NCI-H748 treated with DMSO at 0.1 percent for 48 hours (cell line): ENCODE results near the gene ATP10B.
A peak's percentile ranks its signal among the peaks of the same experiment; 100 is the strongest.
"Not testable (repeated sequence)": the region's sequence is repeated elsewhere in the genome, so short reads cannot be mapped to it uniquely, and the experiment has no call there.

ENCODE experiments used
- DNase-seq: peaks from one replicate; lab custom pipeline; 2025; lab: John Stamatoyannopoulos, UW

The ATP10B gene, protein sequence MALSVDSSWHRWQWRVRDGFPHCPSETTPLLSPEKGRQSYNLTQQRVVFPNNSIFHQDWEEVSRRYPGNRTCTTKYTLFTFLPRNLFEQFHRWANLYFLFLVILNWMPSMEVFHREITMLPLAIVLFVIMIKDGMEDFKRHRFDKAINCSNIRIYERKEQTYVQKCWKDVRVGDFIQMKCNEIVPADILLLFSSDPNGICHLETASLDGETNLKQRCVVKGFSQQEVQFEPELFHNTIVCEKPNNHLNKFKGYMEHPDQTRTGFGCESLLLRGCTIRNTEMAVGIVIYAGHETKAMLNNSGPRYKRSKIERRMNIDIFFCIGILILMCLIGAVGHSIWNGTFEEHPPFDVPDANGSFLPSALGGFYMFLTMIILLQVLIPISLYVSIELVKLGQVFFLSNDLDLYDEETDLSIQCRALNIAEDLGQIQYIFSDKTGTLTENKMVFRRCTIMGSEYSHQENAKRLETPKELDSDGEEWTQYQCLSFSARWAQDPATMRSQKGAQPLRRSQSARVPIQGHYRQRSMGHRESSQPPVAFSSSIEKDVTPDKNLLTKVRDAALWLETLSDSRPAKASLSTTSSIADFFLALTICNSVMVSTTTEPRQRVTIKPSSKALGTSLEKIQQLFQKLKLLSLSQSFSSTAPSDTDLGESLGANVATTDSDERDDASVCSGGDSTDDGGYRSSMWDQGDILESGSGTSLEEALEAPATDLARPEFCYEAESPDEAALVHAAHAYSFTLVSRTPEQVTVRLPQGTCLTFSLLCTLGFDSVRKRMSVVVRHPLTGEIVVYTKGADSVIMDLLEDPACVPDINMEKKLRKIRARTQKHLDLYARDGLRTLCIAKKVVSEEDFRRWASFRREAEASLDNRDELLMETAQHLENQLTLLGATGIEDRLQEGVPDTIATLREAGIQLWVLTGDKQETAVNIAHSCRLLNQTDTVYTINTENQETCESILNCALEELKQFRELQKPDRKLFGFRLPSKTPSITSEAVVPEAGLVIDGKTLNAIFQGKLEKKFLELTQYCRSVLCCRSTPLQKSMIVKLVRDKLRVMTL (N-terminal part only)

DNA sequence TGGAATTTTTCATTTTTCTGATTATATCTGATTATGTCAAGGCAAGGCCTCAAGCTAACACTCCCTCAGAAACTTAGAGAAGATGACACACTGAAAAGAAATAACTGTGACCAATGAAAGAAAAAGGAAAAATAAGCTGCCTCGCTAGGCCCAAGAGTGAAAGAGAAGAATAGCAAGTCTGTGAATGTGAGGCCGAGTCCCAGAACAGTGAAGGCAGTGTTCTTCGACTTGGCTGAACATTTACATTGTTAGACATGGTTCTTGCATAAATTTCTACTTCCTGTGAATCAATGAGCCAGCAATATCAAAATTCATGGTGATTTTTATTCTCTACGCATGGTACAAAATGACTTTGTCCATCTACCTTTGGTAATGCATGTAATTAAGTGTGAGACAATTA, at the start of gene ATP10B:
TSS of gene ATP10B (minus strand) at position 163 of the 400 bp plus-strand sequence. CDS start 164,137 bp downstream, outside the sequence.
- no peak for DNase-seq

GRCh38 chr5:160901656-160902055, 49.6 kb upstream of the ATP10B start:
- DNase-seq = no peak

- no peak for DNase-seq
These were observed 47.7 kb upstream of the ATP10B start for GRCh38 chr5:160899735-160900134.

- not testable (repeated sequence) for DNase-seq
These were observed 41.4 kb upstream of the ATP10B start for GRCh38 chr5:160893180-160893964.

GRCh38 chr5:160887780-160888179, 35.8 kb upstream of the ATP10B start:
- peak; percentile 8 for DNase-seq

GRCh38 chr5:160873560-160874200, 21.7 kb upstream of the ATP10B start:
- DNase-seq = not testable (repeated sequence)

DNA sequence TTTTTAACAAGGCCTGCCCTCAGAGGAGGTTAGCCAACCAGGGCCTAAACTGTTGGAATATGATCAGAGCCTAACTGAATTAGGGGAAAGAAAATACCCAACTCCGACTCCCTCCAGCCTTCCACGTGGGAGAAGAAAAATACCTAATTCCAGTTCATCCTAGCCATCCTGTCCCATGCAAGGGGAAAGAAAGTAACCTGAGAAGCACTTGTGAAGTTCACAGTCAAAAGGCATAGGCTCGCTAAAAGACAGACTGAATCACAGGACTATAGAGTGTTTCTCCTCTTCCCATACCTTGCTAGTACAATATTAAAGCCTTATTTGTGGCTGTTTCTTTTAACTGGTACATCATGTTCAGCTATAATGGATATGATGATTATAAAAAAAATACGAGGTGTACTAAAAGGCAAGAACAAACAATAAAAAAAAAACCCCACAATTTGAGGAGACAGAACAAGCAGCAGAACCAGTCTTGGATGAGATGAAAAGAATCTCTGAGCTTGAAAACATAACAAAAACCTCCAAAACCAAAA, 18.0 kb upstream of the ATP10B start:
- no peak for DNase-seq

- no peak for DNase-seq
These were observed 16.0 kb upstream of the ATP10B start for GRCh38 chr5:160867976-160868375.

- DNase-seq = no peak
These were observed 560 bp downstream of the ATP10B start for GRCh38 chr5:160851451-160851850.

- no peak for DNase-seq
These were observed 1.6 kb downstream of the ATP10B start for GRCh38 chr5:160850421-160850820.

- no peak for DNase-seq
These were observed 4.4 kb downstream of the ATP10B start for GRCh38 chr5:160847526-160848085.

DNA sequence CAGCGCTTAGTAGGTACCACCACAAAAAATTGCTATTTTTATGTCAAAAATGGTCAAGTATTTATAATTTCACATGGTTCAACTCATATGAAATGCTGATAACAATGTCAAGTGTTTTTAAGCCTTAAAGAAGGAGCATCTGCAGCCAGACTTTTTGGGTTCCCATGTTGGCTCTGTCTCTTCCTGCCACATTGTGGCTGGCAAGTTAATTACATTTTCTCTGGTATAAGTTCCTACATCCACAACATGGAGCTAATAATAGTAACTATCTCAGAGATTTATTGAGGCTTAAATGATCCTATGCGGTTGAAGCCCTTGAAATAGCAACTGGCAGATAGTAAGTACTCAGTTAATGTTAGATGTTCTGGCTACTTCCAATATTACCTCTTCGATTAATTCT, 5.4 kb downstream of the ATP10B start:
- no peak for DNase-seq

DNA sequence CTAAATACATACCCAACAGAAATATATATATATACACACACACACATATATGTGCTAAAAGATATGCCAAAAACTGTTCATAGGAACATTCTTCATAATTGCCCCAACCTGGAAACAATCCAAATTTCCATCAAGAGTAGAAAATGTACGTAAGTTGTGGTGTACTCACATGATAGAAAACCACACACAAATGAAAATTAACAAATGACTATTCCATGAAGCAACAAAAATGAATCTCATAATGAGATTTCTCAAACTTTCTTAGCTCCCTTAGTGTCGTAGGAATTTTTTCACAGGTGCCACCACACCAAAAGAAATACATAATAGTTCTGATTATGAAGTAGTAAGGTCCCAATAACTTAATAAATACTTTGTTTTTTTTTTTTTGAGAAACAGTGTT, 7.8 kb downstream of the ATP10B start:
- DNase-seq = no peak

GRCh38 chr5:160843240-160843639, 8.8 kb downstream of the ATP10B start:
- DNase-seq = peak; percentile 13

- no peak for DNase-seq
These were observed 14.0 kb downstream of the ATP10B start for GRCh38 chr5:160837749-160838593.

- no peak for DNase-seq
These were observed 14.8 kb downstream of the ATP10B start for GRCh38 chr5:160837211-160837610.

GRCh38 chr5:160835818-160836528, 16.0 kb downstream of the ATP10B start:
- no peak for DNase-seq

- DNase-seq = no peak
These were observed 16.6 kb downstream of the ATP10B start for GRCh38 chr5:160835376-160835775.

GRCh38 chr5:160833806-160834205, 18.2 kb downstream of the ATP10B start:
- no peak for DNase-seq
